SIG-M5 (cell line): ENCODE data around the gene RNU5D-1.

Experiments
- DNase-seq: peaks from one replicate; lab custom pipeline; 2025; lab: John Stamatoyannopoulos, UW

Gene RNU5D-1

GRCh38 chr1:44733365-44733764 lies 2.4 kb upstream of the RNU5D-1 start:
- DNase-seq: no peak

- no peak for DNase-seq
Observed at GRCh38 chr1:44724955-44725698, 5.8 kb downstream of the RNU5D-1 start.

- no peak for DNase-seq
Observed at GRCh38 chr1:44724296-44724954, 6.5 kb downstream of the RNU5D-1 start.

- DNase-seq: peak; percentile 82
Observed at GRCh38 chr1:44723496-44724295, 7.3 kb downstream of the RNU5D-1 start.

- DNase-seq: no peak
Observed at GRCh38 chr1:44723064-44723463, 7.9 kb downstream of the RNU5D-1 start.

GRCh38 chr1:44721485-44722361 lies 9.2 kb downstream of the RNU5D-1 start:
- DNase-seq: peak; percentile 89

GRCh38 chr1:44720281-44720680 lies 10.7 kb downstream of the RNU5D-1 start:
- no peak for DNase-seq

GRCh38 chr1:44719318-44719717 lies 11.7 kb downstream of the RNU5D-1 start:
- DNase-seq: no peak

GRCh38 chr1:44718091-44718490 lies 12.9 kb downstream of the RNU5D-1 start:
- DNase-seq: no peak

GRCh38 chr1:44717653-44718052 lies 13.3 kb downstream of the RNU5D-1 start:
- no peak for DNase-seq

GRCh38 chr1:44717156-44717555 lies 13.8 kb downstream of the RNU5D-1 start:
- DNase-seq: no peak

GRCh38 chr1:44714944-44715571 lies 15.9 kb downstream of the RNU5D-1 start:
- DNase-seq: peak; percentile 37

- DNase-seq: no peak
Observed at GRCh38 chr1:44714532-44714931, 16.4 kb downstream of the RNU5D-1 start.

- DNase-seq: no peak
Observed at GRCh38 chr1:44713321-44713781, 17.6 kb downstream of the RNU5D-1 start.

- no peak for DNase-seq
Observed at GRCh38 chr1:44707959-44708831, 22.8 kb downstream of the RNU5D-1 start.

GRCh38 chr1:44707112-44707881 lies 23.7 kb downstream of the RNU5D-1 start:
- DNase-seq: no peak

GRCh38 chr1:44705938-44706337 lies 25.0 kb downstream of the RNU5D-1 start:
- DNase-seq: no peak

- no peak for DNase-seq
Observed at GRCh38 chr1:44705470-44705869, 25.5 kb downstream of the RNU5D-1 start.

GRCh38 chr1:44701141-44701573 lies 29.8 kb downstream of the RNU5D-1 start:
- DNase-seq: no peak
